Fibroblast of lung (primary cell): ENCODE data around the gene TENT4A. TPM values are rescaled to one million over a fixed set of nuclear protein-coding genes. Genes with fewer than 3 reads are reported as not detected.

Experiments used
- DNase-seq, 2 donors: peaks; one replicate each; pipeline versions ENCODE4 v3.0.0 to v3.0.0-alpha.2; 2010; ENCODE audit warnings: low read depth in 2 of 2
- H2AFZ ChIP-seq: 2 replicates; pipeline ENCODE4 v1.5.1; 2012; ENCODE audit warnings: low read length, control low read depth, inconsistent platforms
- H3K27ac ChIP-seq: 2 replicates; pipeline ENCODE4 v1.5.1; 2011; ENCODE audit warnings: low read length, control low read depth; ENCODE audit not compliant: insufficient read depth
- H3K27me3 ChIP-seq: 2 replicates; pipeline ENCODE4 v1.5.1; 2011; ENCODE audit warnings: mild to moderate bottlenecking, low read length; ENCODE audit not compliant: control insufficient read depth, insufficient read depth
- H3K36me3 ChIP-seq: 2 replicates; pipeline ENCODE4 v1.5.1; 2011; ENCODE audit warnings: low read length; ENCODE audit not compliant: control insufficient read depth, insufficient read depth
- H3K4me1 ChIP-seq: 2 replicates; pipeline ENCODE4 v1.5.1; 2011; ENCODE audit warnings: low read length; ENCODE audit not compliant: control insufficient read depth, insufficient read depth; ENCODE audit errors: extremely low read depth
- H3K4me2 ChIP-seq: 2 replicates; pipeline ENCODE4 v1.5.1; 2011; ENCODE audit warnings: low read length, control low read depth; ENCODE audit not compliant: insufficient read depth; ENCODE audit errors: extremely low read depth
- H3K4me3 ChIP-seq, 4 experiments: fragments of 200-600 bp in 1 of 4; sonication (generic) in 1 of 4; replicated peaks in 1 of 4; 2 replicates each; pipeline ENCODE4 v1.5.1; 2011 to 2016; ENCODE audit warnings: low read length in 4 of 4, low read depth in 3 of 4, mild to moderate bottlenecking in 3 of 4, control low read depth in 2 of 4, inconsistent platforms in 1 of 4, mixed read lengths in 1 of 4; ENCODE audit not compliant: insufficient read depth in 1 of 4; ENCODE audit errors: control extremely low read depth in 1 of 4
- H3K79me2 ChIP-seq: 2 replicates; pipeline ENCODE4 v1.5.1; 2012; ENCODE audit warnings: mild to moderate bottlenecking, low read length, inconsistent platforms; ENCODE audit not compliant: control insufficient read depth, insufficient read depth
- H3K9ac ChIP-seq: 2 replicates; pipeline ENCODE4 v1.5.1; 2011; ENCODE audit warnings: mild to moderate bottlenecking, low read length, control low read depth; ENCODE audit not compliant: insufficient read depth
- H3K9me3 ChIP-seq: 2 replicates; pipeline ENCODE4 v1.5.1; 2012; ENCODE audit warnings: low read depth, low read length; ENCODE audit not compliant: control insufficient read depth, insufficient read depth
- H4K20me1 ChIP-seq: 2 replicates; pipeline ENCODE4 v1.5.1; 2011; ENCODE audit warnings: low read length; ENCODE audit not compliant: control insufficient read depth, insufficient read depth; ENCODE audit errors: extremely low read depth
- CTCF ChIP-seq, 2 donors: IDR thresholded peaks in 1 of 2; conservative IDR thresholded peaks in 1 of 2; 1 replicate in 1 of 2; 2 replicates in 1 of 2; pipeline ENCODE4 v1.5.1; 2011 to 2012; ENCODE audit warnings: low read length in 2 of 2, control low read depth in 1 of 2, inconsistent platforms in 1 of 2, low read depth in 1 of 2, mild to moderate bottlenecking in 1 of 2
- EZH2 ChIP-seq: IDR thresholded peaks from 2 replicates; pipeline ENCODE4 v1.5.1; 2012; ENCODE audit warnings: low read length, control low read depth, mild to moderate bottlenecking; ENCODE audit errors: missing control alignments
- polyA plus RNA-seq, 2 donors: library from polyadenylated mRNA; depleted of rRNA in 1 of 2; stranded (reverse) in 1 of 2; unstranded in 1 of 2; fragments of >200 nt; gene quantifications; 2 replicates each; pipeline ENCODE4 v1.2.1, GENCODE V29; 2011 to 2012; ENCODE audit warnings: missing spikeins in 1 of 2
- total RNA-seq: library from RNA; depleted of rRNA; stranded (reverse); fragments of >200 nt; gene quantifications from 2 replicates; pipeline ENCODE4 v1.2.1, GENCODE V29; 2014

Gene TENT4A
- total and polyA plus RNA-seq, 2 donors (not counting 1 experiment from before 2014, with no cell fraction given): 3.1 to 10.4 TPM

GRCh38 chr5:6692906-6693305 lies 20.3 kb upstream of the TENT4A start:
- H3K27me3 ChIP-seq: no peaks in the 10 kb centered on the region
- H3K4me3 ChIP-seq: no peak overlapping the region
- no peak for TF ChIP-seq CTCF (conservative IDR thresholded peaks at IDR 0.05 in 1 of 2, IDR thresholded peaks at IDR 0.05 in 1 of 2; ENCODE audit: low read depth in 1 of 2, low read length in 2 of 2)
- H3K79me2 ChIP-seq: no peaks in the 10 kb centered on the region
- H3K9ac ChIP-seq: no peak overlapping the region
- no peaks in the 10 kb centered on the region for H3K9me3 ChIP-seq
- H3K4me1 ChIP-seq: no peaks in the 10 kb centered on the region
- no peaks in the 10 kb centered on the region for H4K20me1 ChIP-seq
- no peak for DNase-seq
- H3K4me2 ChIP-seq: no peak overlapping the region
- H3K36me3 ChIP-seq: no peaks in the 10 kb centered on the region
- H2AFZ ChIP-seq: no peak overlapping the region
- H3K27ac ChIP-seq: no peak overlapping the region

- no peaks in the 10 kb centered on the region for H3K36me3 ChIP-seq
- TF ChIP-seq CTCF (conservative IDR thresholded peaks at IDR 0.05 in 1 of 2, IDR thresholded peaks at IDR 0.05 in 1 of 2; ENCODE audit: low read depth in 1 of 2, low read length in 2 of 2): no peak
- TF ChIP-seq EZH2: no peak
- no peaks in the 10 kb centered on the region for H3K79me2 ChIP-seq
- H3K4me1 ChIP-seq: no peaks in the 10 kb centered on the region
- H2AFZ ChIP-seq: no peak overlapping the region
- no peak for DNase-seq
- no peak overlapping the region for H3K4me3 ChIP-seq
- no peak overlapping the region for H3K27ac ChIP-seq
- H3K9ac ChIP-seq: no peak overlapping the region
- no peaks in the 10 kb centered on the region for H4K20me1 ChIP-seq
- H3K27me3 ChIP-seq: no peaks in the 10 kb centered on the region
- no peak overlapping the region for H3K4me2 ChIP-seq
- H3K9me3 ChIP-seq: no peaks in the 10 kb centered on the region
Measured at GRCh38 chr5:6698696-6699095, 14.5 kb upstream of the TENT4A start.

- Histone ChIP-seq H3K9me3 (no peaks in the 10 kb centered on the region), H3K4me1 (peaks cover 4% of the 10 kb centered on the region), H3K36me3 (no peaks in the 10 kb centered on the region), H3K4me2 (no peak overlapping the region), H2AFZ (no peak overlapping the region), H3K79me2 (no peaks in the 10 kb centered on the region), H4K20me1 (no peaks in the 10 kb centered on the region), H3K27me3 (no peaks in the 10 kb centered on the region), H3K27ac (no peak overlapping the region), H3K4me3 (no peak overlapping the region), H3K9ac (no peak overlapping the region)
- TF ChIP-seq EZH2: no peak
- no peak for TF ChIP-seq CTCF (conservative IDR thresholded peaks at IDR 0.05 in 1 of 2, IDR thresholded peaks at IDR 0.05 in 1 of 2; ENCODE audit: low read depth in 1 of 2, low read length in 2 of 2)
- DNase-seq: no peak
Measured at GRCh38 chr5:6699357-6699756, 13.9 kb upstream of the TENT4A start.
